WTC11 (cell line): ENCODE results near the gene AGPS. TPM values are rescaled to one million over a fixed set of nuclear protein-coding genes. Genes with fewer than 3 reads are reported as not detected.

Experiments
- ATAC-seq: fragments of 200-7000 bp; cut with Tn5 transposase; 2 replicates; pipeline ENCODE4 v1.10.0; 2021; ENCODE audit warnings: mild to moderate bottlenecking, moderate library complexity
- CTCF ChIA-PET: fragments of 300-600 bp; sonication (Branson Sonifier 250); formaldehyde crosslinking; loops from one replicate; lab custom pipeline; 2021; ENCODE audit warnings: antibody characterized with exemption; lab: Charles Lee
- POLR2A ChIA-PET: fragments of 350-600 bp; sonication (Branson Sonifier 250); formaldehyde crosslinking; loops from one replicate; lab custom pipeline; 2021; ENCODE audit warnings: antibody characterized with exemption; lab: Charles Lee
- DNase-seq: peaks from one replicate; pipeline ENCODE4 v3.0.0; 2021; ENCODE audit warnings: low spot score
- H3K27ac Mint-ChIP-seq: 2 replicates; pipeline ENCODE4 v1.8.0; 2021; ENCODE audit warnings: mixed read lengths
- H3K27me3 Mint-ChIP-seq: 2 replicates; pipeline ENCODE4 v1.8.0; 2021; ENCODE audit warnings: low read depth, mild to moderate bottlenecking, moderate library complexity, mixed read lengths
- H3K36me3 Mint-ChIP-seq: 2 replicates; pipeline ENCODE4 v1.8.0; 2021; ENCODE audit warnings: mixed read lengths
- H3K4me1 Mint-ChIP-seq: 2 replicates; pipeline ENCODE4 v1.8.0; 2022; ENCODE audit warnings: mixed read lengths
- H3K4me3 Mint-ChIP-seq: 2 replicates; pipeline ENCODE4 v1.8.0; 2021; ENCODE audit warnings: mild to moderate bottlenecking, moderate library complexity, mixed read lengths
- H3K9me3 Mint-ChIP-seq: 2 replicates; pipeline ENCODE4 v1.8.0; 2021; ENCODE audit warnings: mixed read lengths
- AR ChIP-seq: fragments of 250-450 bp; sonication (Bioruptor Pico); IDR thresholded peaks from 2 replicates; pipeline ENCODE4 v1.9.0; 2021; ENCODE audit warnings: mild to moderate bottlenecking
- ATF1 ChIP-seq: sonication (generic); formaldehyde crosslinking; IDR thresholded peaks from 2 replicates; pipeline ENCODE4 v1.8.1; 2023; ENCODE audit warnings: mild to moderate bottlenecking, moderate library complexity, missing genetic modification reagents
- ATF3 ChIP-seq: sonication (generic); formaldehyde crosslinking; conservative IDR thresholded peaks from 2 replicates; pipeline ENCODE4 v1.8.1; 2022; ENCODE audit warnings: mild to moderate bottlenecking, missing genetic modification reagents
- E2F4 ChIP-seq: sonication (generic); formaldehyde crosslinking; IDR thresholded peaks from 2 replicates; pipeline ENCODE4 v1.8.1; 2022; ENCODE audit warnings: low read depth, mild to moderate bottlenecking, moderate library complexity, missing genetic modification reagents, borderline replicate concordance
- ELF4 ChIP-seq: sonication (generic); formaldehyde crosslinking; IDR thresholded peaks from 2 replicates; pipeline ENCODE4 v1.8.1; 2022; ENCODE audit warnings: low read depth, mild to moderate bottlenecking, moderate library complexity, missing genetic modification reagents
- ERG ChIP-seq: fragments of 250-450 bp; sonication (Bioruptor Pico); IDR thresholded peaks from 2 replicates; pipeline ENCODE4 v1.8.0; 2021; ENCODE audit warnings: mild to moderate bottlenecking
- FOXP1 ChIP-seq: sonication (generic); formaldehyde crosslinking; IDR thresholded peaks from 2 replicates; pipeline ENCODE4 v1.8.0; 2022; ENCODE audit warnings: missing genetic modification reagents, mild to moderate bottlenecking, moderate library complexity, borderline replicate concordance
- HMGXB4 ChIP-seq: sonication (generic); formaldehyde crosslinking; IDR thresholded peaks from 2 replicates; pipeline ENCODE4 v1.8.1; 2023; ENCODE audit warnings: mild to moderate bottlenecking, moderate library complexity, missing genetic modification reagents
- IRF1 ChIP-seq: sonication (generic); formaldehyde crosslinking; IDR thresholded peaks from 2 replicates; pipeline ENCODE4 v1.8.0; 2023; ENCODE audit warnings: missing genetic modification reagents
- MXD4 ChIP-seq: fragments of 250-450 bp; sonication (Bioruptor Pico); IDR thresholded peaks from 2 replicates; pipeline ENCODE4 v1.8.0; 2021; ENCODE audit warnings: mild to moderate bottlenecking, moderate library complexity, borderline replicate concordance
- NFATC4 ChIP-seq: fragments of 250-450 bp; sonication (Bioruptor Pico); IDR thresholded peaks from 2 replicates; pipeline ENCODE4 v1.9.0; 2021; ENCODE audit warnings: mild to moderate bottlenecking
- NR2C2 ChIP-seq: sonication (generic); formaldehyde crosslinking; IDR thresholded peaks from 2 replicates; pipeline ENCODE4 v1.8.0; 2022; ENCODE audit warnings: mild to moderate bottlenecking, missing genetic modification reagents
- NR3C1 ChIP-seq: sonication (generic); formaldehyde crosslinking; conservative IDR thresholded peaks from 2 replicates; pipeline ENCODE4 v1.8.1; 2023; ENCODE audit warnings: low read depth, mild to moderate bottlenecking, missing genetic modification reagents
- RELA ChIP-seq: sonication (generic); formaldehyde crosslinking; IDR thresholded peaks from 2 replicates; pipeline ENCODE4 v1.8.1; 2022; ENCODE audit warnings: missing genetic modification reagents, mild to moderate bottlenecking, borderline replicate concordance
- SMAD3 ChIP-seq: sonication (generic); formaldehyde crosslinking; IDR thresholded peaks from 2 replicates; pipeline ENCODE4 v1.8.0; 2022; ENCODE audit warnings: missing genetic modification reagents, mild to moderate bottlenecking, borderline replicate concordance
- SOX15 ChIP-seq: fragments of 250-450 bp; sonication (Bioruptor Pico); IDR thresholded peaks from 2 replicates; pipeline ENCODE4 v1.9.0; 2021; ENCODE audit warnings: mild to moderate bottlenecking
- TEAD1 ChIP-seq: sonication (generic); formaldehyde crosslinking; IDR thresholded peaks from 2 replicates; pipeline ENCODE4 v1.8.0; 2022; ENCODE audit warnings: mild to moderate bottlenecking, missing genetic modification reagents
- TP53 ChIP-seq: sonication (generic); formaldehyde crosslinking; IDR thresholded peaks from 2 replicates; pipeline ENCODE4 v1.8.1; 2023; ENCODE audit warnings: mild to moderate bottlenecking, missing genetic modification reagents
- USF1 ChIP-seq: sonication (generic); formaldehyde crosslinking; IDR thresholded peaks from 2 replicates; pipeline ENCODE4 v1.8.0; 2022; ENCODE audit warnings: mild to moderate bottlenecking, missing genetic modification reagents
- ZNF138 ChIP-seq: sonication (generic); formaldehyde crosslinking; conservative IDR thresholded peaks from 2 replicates; pipeline ENCODE4 v1.8.1; 2022; ENCODE audit warnings: mild to moderate bottlenecking, moderate library complexity, missing genetic modification reagents
- ZNF423 ChIP-seq: fragments of 250-450 bp; sonication (Bioruptor Pico); IDR thresholded peaks from 2 replicates; pipeline ENCODE4 v2.1.2; 2022; ENCODE audit warnings: mild to moderate bottlenecking, moderate library complexity
- ZNF671 ChIP-seq: fragments of 250-450 bp; sonication (Bioruptor Pico); IDR thresholded peaks from 2 replicates; pipeline ENCODE4 v1.8.0; 2021; ENCODE audit warnings: mild to moderate bottlenecking
- ZSCAN18 ChIP-seq: fragments of 250-450 bp; sonication (Bioruptor Pico); IDR thresholded peaks from 2 replicates; pipeline ENCODE4 v2.1.2; 2022; ENCODE audit warnings: mild to moderate bottlenecking, moderate library complexity
- total RNA-seq: library from RNA; stranded (reverse); gene quantifications from 3 replicates; pipeline ENCODE4 v1.2.3, GENCODE V29; 2021

AGPS gene
- total RNA-seq, 1 experiment from 2014 or later, result 60.8 TPM

- Mint-ChIP-seq H3K4me1 (peaks cover 24% of the 10 kb centered on the region), H3K9me3 (no peaks in the 10 kb centered on the region), H3K36me3 (no peaks in the 10 kb centered on the region), H3K27me3 (no peaks in the 10 kb centered on the region), H3K4me3 (no peak overlapping the region), H3K27ac (no peak overlapping the region)
- no peak for TF ChIP-seq ZNF423 (CRISPR knock-in tag)
- TF ChIP-seq ZNF138 (CRISPR knock-in tag), result no peak
- no peak for TF ChIP-seq ZSCAN18 (CRISPR knock-in tag)
- no peak for TF ChIP-seq SMAD3 (CRISPR knock-in tag)
- TF ChIP-seq TP53 (CRISPR knock-in tag), result no peak
- TF ChIP-seq ERG (CRISPR knock-in tag), result no peak
- TF ChIP-seq ATF3 (CRISPR knock-in tag), result no peak
- TF ChIP-seq E2F4, result no peak
- TF ChIP-seq NR2C2 (CRISPR knock-in tag), result no peak
- TF ChIP-seq ATF1 (CRISPR knock-in tag), result no peak
- no peak for TF ChIP-seq AR (CRISPR knock-in tag)
- TF ChIP-seq FOXP1 (CRISPR knock-in tag), result no peak
- no peak for TF ChIP-seq TEAD1
- no peak for TF ChIP-seq SOX15 (CRISPR knock-in tag)
- TF ChIP-seq NR3C1 (CRISPR knock-in tag), result no peak
- DNase-seq (no peak), ATAC-seq (no peak)
- ChIA-PET POLR2A (no interaction called here), CTCF (no interaction called here)
These were observed 6.8 kb downstream of the AGPS start for GRCh38 chr2:177399376-177399775.

- CTCF ChIA-PET, result interaction anchor here (1.0 kb wide), 1 partner anchor 236 kb away, joined by 5 read pairs; no protein-coding TSS in a partner anchor
- DNase-seq, result no peak
These were observed 7.9 kb downstream of the AGPS start for GRCh38 chr2:177400337-177400923.

More at GRCh38 chr2:177400337-177400923, 7.9 kb downstream of the AGPS start:
- TF ChIP-seq ERG (CRISPR knock-in tag) (no peak), HMGXB4 (CRISPR knock-in tag) (no peak), ZNF671 (CRISPR knock-in tag) (no peak), RELA (CRISPR knock-in tag) (no peak), MXD4 (no peak), USF1 (CRISPR knock-in tag) (no peak), ZNF423 (CRISPR knock-in tag) (no peak), IRF1 (CRISPR knock-in tag) (no peak), NFATC4 (CRISPR knock-in tag) (no peak), ELF4 (CRISPR knock-in tag) (no peak)
- no peaks in the 10 kb centered on the region for H3K27me3 Mint-ChIP-seq
- H3K4me1 Mint-ChIP-seq, result peaks cover 21% of the 10 kb centered on the region
- POLR2A ChIA-PET, result no interaction called here
- 0 out of 2 replicates have a peak overlapping the region, but pooled peaks have one; percentile 13 for H3K27ac Mint-ChIP-seq
- ATAC-seq, result no peak
- H3K4me3 Mint-ChIP-seq, result no peak overlapping the region
- H3K9me3 Mint-ChIP-seq, result no peaks in the 10 kb centered on the region
- H3K36me3 Mint-ChIP-seq, result no peaks in the 10 kb centered on the region
